GM21786 (cell line): ENCODE results near the gene BAG2.

ENCODE experiments used
- ATAC-seq: cut with Tn5 transposase; IDR thresholded peaks from one replicate; pipeline ENCODE4 v1.9.1; 2021; ENCODE audit not compliant: unreplicated experiment

The BAG2 gene

GRCh38 chr6:57172136-57173055 lies at the start of gene BAG2:
Gene BAG2 (plus strand): TSS chr6:57172326. CDS start chr6:57172698, 372 bp downstream.
- ATAC-seq: peak; percentile 83

GRCh38 chr6:57123111-57123510 lies 49.0 kb upstream of the BAG2 start:
- no peak for ATAC-seq

- ATAC-seq: no peak
These were observed 44.4 kb upstream of the BAG2 start for GRCh38 chr6:57127763-57128162.

GRCh38 chr6:57130661-57131177 lies 41.4 kb upstream of the BAG2 start:
- ATAC-seq: no peak

GRCh38 chr6:57134954-57135353 lies 37.2 kb upstream of the BAG2 start:
- no peak for ATAC-seq

GRCh38 chr6:57135885-57136284 lies 36.2 kb upstream of the BAG2 start:
- ATAC-seq: no peak

GRCh38 chr6:57137350-57137749 lies 34.8 kb upstream of the BAG2 start:
- no peak for ATAC-seq

- no peak for ATAC-seq
These were observed 34.1 kb upstream of the BAG2 start for GRCh38 chr6:57138026-57138425.

GRCh38 chr6:57141451-57142177 lies 30.5 kb upstream of the BAG2 start:
- no peak for ATAC-seq

- no peak for ATAC-seq
These were observed 30.0 kb upstream of the BAG2 start for GRCh38 chr6:57142178-57142525.

- no peak for ATAC-seq
These were observed 28.4 kb upstream of the BAG2 start for GRCh38 chr6:57143690-57144089.

- ATAC-seq: no peak
These were observed 24.7 kb upstream of the BAG2 start for GRCh38 chr6:57147401-57147800.

GRCh38 chr6:57147955-57148858 lies 23.9 kb upstream of the BAG2 start:
- no peak for ATAC-seq

- no peak for ATAC-seq
These were observed 13.5 kb upstream of the BAG2 start for GRCh38 chr6:57158658-57159057.

GRCh38 chr6:57159127-57159526 lies 13.0 kb upstream of the BAG2 start:
- no peak for ATAC-seq

- ATAC-seq: no peak
These were observed 10.1 kb upstream of the BAG2 start for GRCh38 chr6:57162028-57162427.

GRCh38 chr6:57162516-57162915 lies 9.6 kb upstream of the BAG2 start:
- no peak for ATAC-seq

GRCh38 chr6:57163956-57164355 lies 8.2 kb upstream of the BAG2 start:
- ATAC-seq: no peak

- ATAC-seq: no peak
These were observed 7.0 kb upstream of the BAG2 start for GRCh38 chr6:57165080-57165479.

GRCh38 chr6:57173056-57173885 lies 1.1 kb downstream of the BAG2 start:
- ATAC-seq: no peak
